ENCODE results near the gene JAKMIP1. TPM values are rescaled to one million over a fixed set of nuclear protein-coding genes. Genes with fewer than 3 reads are reported as not detected.

Gene JAKMIP1
- polyA plus RNA-seq, 3 donors = 0.08 TPM; not detected in 2

DNA sequence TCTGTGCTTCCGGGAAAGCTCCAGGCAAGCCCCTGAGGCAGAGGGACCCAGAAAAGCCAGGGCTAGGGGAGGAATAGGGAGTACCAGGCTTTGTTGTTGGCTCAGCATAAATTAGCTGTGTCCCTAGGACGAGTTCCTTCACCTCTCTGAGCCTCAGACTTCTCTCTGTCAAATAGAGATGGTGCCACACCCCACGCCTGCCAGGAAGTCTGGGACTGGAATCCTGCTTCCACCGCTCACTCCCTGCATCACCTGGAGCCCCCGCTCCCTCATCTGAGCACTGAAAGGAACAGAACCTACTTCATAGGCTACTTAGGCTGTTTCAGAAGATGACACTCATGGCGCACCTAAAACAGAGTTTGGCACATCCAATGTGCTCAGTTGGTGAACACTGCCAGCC, 8.1 kb upstream of the JAKMIP1 start:
- Histone ChIP-seq H3K4me2 (replicated peaks; ENCODE audit: extremely low read depth, low read length, poor library complexity, severe bottlenecking) (no peak overlapping the region), H3K4me3 (replicated peaks in 1 of 3; ENCODE audit: low read depth in 2 of 3, low read length in 3 of 3) (no peak overlapping the region), H3K9me3 (replicated peaks in 1 of 2; ENCODE audit: control insufficient read depth in 1 of 2, insufficient read depth in 1 of 2, low read length in 2 of 2) (no peaks in the 10 kb centered on the region), H3K79me2 (ENCODE audit: insufficient read depth, low read length) (no peaks in the 10 kb centered on the region), H3K4me1 (ENCODE audit: control insufficient read depth in 1 of 2, insufficient read depth in 2 of 2, low read length in 2 of 2) (no peaks in the 10 kb centered on the region), H2AFZ (ENCODE audit: insufficient read depth, low read depth, low read length, poor library complexity, severe bottlenecking) (no peak overlapping the region), H3K36me3 (replicated peaks in 1 of 2; ENCODE audit: control insufficient read depth in 1 of 2, insufficient read depth in 2 of 2, low read length in 2 of 2) (no peaks in the 10 kb centered on the region), H3K27me3 (ENCODE audit: control insufficient read depth in 2 of 2, insufficient read depth in 2 of 2, low read length in 2 of 2) (peaks cover 0 to 3% of the 10 kb centered on the region in 2 donors), H4K20me1 (ENCODE audit: insufficient read depth, low read length) (no peaks in the 10 kb centered on the region), H3K9ac (ENCODE audit: insufficient read depth, low read length, poor library complexity, severe bottlenecking) (no peak overlapping the region), H3K27ac (ENCODE audit: low read depth in 1 of 2, low read length in 2 of 2) (no peak overlapping the region)
- DNase-seq = no peak
- WGBS (ENCODE audit: insufficient coverage) = 80% methylated on average over 5 of the region's 6 CpGs
- no peak for TF ChIP-seq CTCF (IDR thresholded peaks at IDR 0.05)
- no peak overlapping the region for H3K4me3 Mint-ChIP-seq
- H3K36me3 Mint-ChIP-seq = no peaks in the 10 kb centered on the region
- H3K27me3 Mint-ChIP-seq (ENCODE audit: low read depth in 3 of 3) = peaks cover 8 to 12% (median 9%) of the 10 kb centered on the region in 3 donors
- peaks cover 0 to 3% (median 0%) of the 10 kb centered on the region in 7 donors for H3K9me3 Mint-ChIP-seq
- H3K27ac Mint-ChIP-seq = no peak overlapping the region
- intact Hi-C loops (cut with micrococcal nuclease) = no loop called here
- no peaks in the 10 kb centered on the region for H3K4me1 Mint-ChIP-seq

GRCh38 chr4:6207602-6208001, 7.3 kb upstream of the JAKMIP1 start:
- H3K4me2 ChIP-seq (replicated peaks; ENCODE audit: extremely low read depth, low read length, poor library complexity, severe bottlenecking) = no peak overlapping the region
- no peak overlapping the region for H3K27ac ChIP-seq (ENCODE audit: low read depth in 1 of 2, low read length in 2 of 2)
- H3K4me1 ChIP-seq (ENCODE audit: control insufficient read depth in 1 of 2, insufficient read depth in 2 of 2, low read length in 2 of 2) = no peaks in the 10 kb centered on the region
- no peak overlapping the region for H2AFZ ChIP-seq (ENCODE audit: insufficient read depth, low read depth, low read length, poor library complexity, severe bottlenecking)
- no peak for TF ChIP-seq CTCF (IDR thresholded peaks at IDR 0.05)
- H3K79me2 ChIP-seq (ENCODE audit: insufficient read depth, low read length) = no peaks in the 10 kb centered on the region
- no peaks in the 10 kb centered on the region for H3K36me3 ChIP-seq (replicated peaks in 1 of 2; ENCODE audit: control insufficient read depth in 1 of 2, insufficient read depth in 2 of 2, low read length in 2 of 2)
- Mint-ChIP-seq H3K4me1 (no peaks in the 10 kb centered on the region), H3K36me3 (no peaks in the 10 kb centered on the region), H3K27ac (no peak overlapping the region), H3K27me3 (ENCODE audit: low read depth in 3 of 3) (peaks cover 9 to 19% (median 10%) of the 10 kb centered on the region in 3 donors), H3K4me3 (no peak overlapping the region), H3K9me3 (peaks cover 0 to 2% (median 0%) of the 10 kb centered on the region in 7 donors)
- WGBS (ENCODE audit: insufficient coverage) = 100% methylated on average over 1 of the region's 4 CpGs
- H3K9ac ChIP-seq (ENCODE audit: insufficient read depth, low read length, poor library complexity, severe bottlenecking) = no peak overlapping the region
- no peak for DNase-seq
- peaks cover 0 to 3% of the 10 kb centered on the region in 2 donors for H3K27me3 ChIP-seq (ENCODE audit: control insufficient read depth in 2 of 2, insufficient read depth in 2 of 2, low read length in 2 of 2)
- no peaks in the 10 kb centered on the region for H3K9me3 ChIP-seq (replicated peaks in 1 of 2; ENCODE audit: control insufficient read depth in 1 of 2, insufficient read depth in 1 of 2, low read length in 2 of 2)
- no peak overlapping the region for H3K4me3 ChIP-seq (replicated peaks in 1 of 3; ENCODE audit: low read depth in 2 of 3, low read length in 3 of 3)
- no peaks in the 10 kb centered on the region for H4K20me1 ChIP-seq (ENCODE audit: insufficient read depth, low read length)
- intact Hi-C loops (cut with micrococcal nuclease) = no loop called here

All from CD14-positive monocyte (primary cell).